NCI-H128 (cell line): ENCODE measurements around the gene RFNG.

Experiments
- DNase-seq: peaks from one replicate; lab custom pipeline; 2025; ENCODE audit not compliant: unreplicated experiment; lab: John Stamatoyannopoulos, UW

Gene RFNG

GRCh38 chr17:82003411-82004381 lies 47.9 kb downstream of the RFNG start:
- no peak for DNase-seq

- no peak for DNase-seq
Measured at GRCh38 chr17:82001571-82002056, 50.0 kb downstream of the RFNG start.

GRCh38 chr17:82000803-82001570 lies 50.6 kb downstream of the RFNG start:
- DNase-seq, result no peak

GRCh38 chr17:81999976-82000802 lies 51.4 kb downstream of the RFNG start:
- no peak for DNase-seq

- no peak for DNase-seq
Measured at GRCh38 chr17:81999587-81999975, 52.0 kb downstream of the RFNG start.

- DNase-seq, result no peak
Measured at GRCh38 chr17:81998691-81999438, 52.7 kb downstream of the RFNG start.

GRCh38 chr17:81998212-81998611 lies 53.4 kb downstream of the RFNG start:
- no peak for DNase-seq
